Eye (tissue), 1 donor: ENCODE measurements around the gene NPHP4.
"Not testable (repeated sequence)": the region's sequence is repeated elsewhere in the genome, so short reads cannot be mapped to it uniquely, and the experiment has no call there.

Experiments used
- DNase-seq: peaks from one replicate; pipeline ENCODE4 v3.0.0-alpha.2; 2015

The NPHP4 gene

DNA sequence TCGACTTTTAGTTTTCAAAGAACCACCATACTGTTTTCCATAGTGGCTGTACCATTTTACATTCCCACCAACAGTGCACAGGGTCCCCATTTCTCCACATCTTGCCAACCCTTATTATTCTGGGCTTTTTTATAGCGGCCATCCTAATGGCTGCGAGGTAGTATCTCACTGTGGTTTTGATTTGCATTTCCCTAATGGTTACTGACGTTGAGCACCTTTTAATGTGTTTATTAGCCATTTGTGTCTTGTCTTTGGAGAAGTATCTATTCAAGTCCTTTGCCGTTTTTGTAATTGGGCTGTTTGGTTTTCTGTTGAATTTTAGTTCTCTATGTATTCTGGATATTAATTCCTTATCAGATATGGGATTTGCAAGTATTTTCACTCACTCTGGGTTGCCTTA is 31.1 kb upstream of the NPHP4 start:
- no peak for DNase-seq

DNA sequence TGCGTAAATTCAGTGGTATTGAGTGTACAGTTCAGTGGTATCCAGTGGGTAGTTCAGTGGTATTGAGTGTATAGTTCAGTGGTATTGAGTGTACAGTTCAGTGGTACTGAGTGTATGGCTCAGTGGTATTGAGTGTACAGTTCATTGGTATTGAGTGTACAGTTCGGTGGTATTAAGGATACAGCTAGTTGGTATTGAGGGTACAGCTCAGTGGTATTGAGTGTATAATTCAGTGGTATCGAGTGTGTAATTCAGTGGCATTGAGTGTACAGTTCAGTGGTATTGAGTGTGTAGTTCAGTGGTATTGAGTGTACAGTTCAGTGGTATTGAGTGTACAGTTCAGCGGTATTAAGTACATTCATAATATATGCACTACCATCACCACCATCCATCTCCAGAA is 30.0 kb upstream of the NPHP4 start:
- DNase-seq: no peak

DNA sequence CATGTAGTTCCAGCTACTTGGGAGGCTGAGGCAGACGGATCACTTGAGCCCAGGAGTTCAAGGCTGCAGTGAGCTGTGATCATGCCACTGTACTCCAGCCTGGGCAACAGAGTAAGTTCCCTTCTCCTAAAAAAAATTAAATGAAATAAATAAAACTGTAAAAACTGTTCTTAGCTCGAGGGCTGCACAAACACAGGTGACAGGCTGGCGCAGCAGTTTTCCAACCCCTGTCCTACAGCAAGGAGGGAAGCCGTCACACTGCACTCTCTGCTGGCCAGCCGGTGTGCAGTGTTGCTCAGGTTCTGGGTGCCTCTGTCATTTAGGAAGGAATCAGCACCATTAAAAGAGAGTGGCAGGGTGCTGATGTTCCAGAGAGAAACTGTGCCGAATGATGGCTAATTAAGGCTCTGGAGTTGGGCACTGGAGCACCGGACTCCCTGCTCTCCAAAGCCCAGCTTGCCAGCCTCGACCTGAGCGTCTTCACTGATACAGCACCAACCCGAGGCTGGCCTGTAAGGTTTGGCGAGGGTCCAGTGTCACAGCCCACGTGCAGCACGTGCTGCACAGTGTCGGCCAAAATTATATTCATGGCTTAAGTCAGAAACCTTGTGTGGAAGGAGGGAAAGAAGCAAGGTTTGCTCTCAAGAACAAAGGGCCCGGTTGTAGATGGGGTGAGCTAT is 27.1 kb upstream of the NPHP4 start:
- no peak for DNase-seq

DNA sequence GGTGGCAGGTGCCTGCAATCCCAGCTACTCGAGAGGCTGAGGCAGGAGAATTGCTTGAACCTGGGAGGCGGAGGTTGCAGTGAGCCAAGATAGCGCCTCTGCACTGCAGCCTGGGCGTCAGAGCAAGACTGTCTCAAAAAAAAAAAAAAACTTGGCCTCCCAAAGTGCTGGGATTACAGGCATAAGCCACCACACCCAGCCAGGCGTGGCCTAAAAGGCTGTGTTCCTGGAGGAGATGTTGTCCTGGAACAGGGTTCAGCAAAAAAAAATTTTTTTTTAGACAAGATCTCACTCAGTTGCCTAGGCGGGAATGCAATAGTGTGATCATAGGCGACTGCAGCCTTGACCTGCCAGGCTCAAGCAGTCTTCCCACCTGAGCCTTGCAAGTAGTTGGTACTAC is 25.4 kb upstream of the NPHP4 start:
- DNase-seq: not testable (repeated sequence)

DNA sequence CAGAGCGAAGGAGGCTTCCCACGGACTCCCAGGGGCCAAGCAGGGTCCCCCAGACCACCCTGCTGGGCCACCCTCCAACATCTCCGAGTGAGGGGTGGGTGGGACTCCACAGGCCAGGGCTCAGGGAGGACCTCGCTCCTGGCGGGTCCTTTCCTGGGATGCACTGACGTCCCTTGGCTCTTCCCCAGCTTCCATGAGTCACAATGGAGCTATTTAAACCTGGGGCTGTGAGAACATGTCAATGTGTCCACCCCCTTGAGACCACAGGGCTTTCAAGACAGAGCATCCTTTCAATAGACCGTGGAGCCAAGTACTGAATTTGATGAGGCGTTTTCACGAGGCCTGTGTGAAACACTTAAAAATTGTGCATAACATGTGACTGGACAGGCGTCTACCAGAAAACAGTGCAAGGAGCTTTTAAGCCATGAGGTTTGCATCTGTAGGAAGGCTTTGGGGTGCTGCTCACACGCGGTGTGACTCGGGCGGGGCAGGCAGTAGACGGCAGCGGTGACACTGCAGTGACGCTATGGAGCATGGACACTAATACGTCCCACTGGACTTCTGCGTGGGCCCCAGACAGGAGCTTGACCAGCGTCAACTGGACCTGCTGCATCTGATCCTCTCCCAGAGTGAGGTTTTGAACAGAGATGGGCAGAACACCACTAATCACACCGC is 24.1 kb upstream of the NPHP4 start:
- DNase-seq: no peak

DNA sequence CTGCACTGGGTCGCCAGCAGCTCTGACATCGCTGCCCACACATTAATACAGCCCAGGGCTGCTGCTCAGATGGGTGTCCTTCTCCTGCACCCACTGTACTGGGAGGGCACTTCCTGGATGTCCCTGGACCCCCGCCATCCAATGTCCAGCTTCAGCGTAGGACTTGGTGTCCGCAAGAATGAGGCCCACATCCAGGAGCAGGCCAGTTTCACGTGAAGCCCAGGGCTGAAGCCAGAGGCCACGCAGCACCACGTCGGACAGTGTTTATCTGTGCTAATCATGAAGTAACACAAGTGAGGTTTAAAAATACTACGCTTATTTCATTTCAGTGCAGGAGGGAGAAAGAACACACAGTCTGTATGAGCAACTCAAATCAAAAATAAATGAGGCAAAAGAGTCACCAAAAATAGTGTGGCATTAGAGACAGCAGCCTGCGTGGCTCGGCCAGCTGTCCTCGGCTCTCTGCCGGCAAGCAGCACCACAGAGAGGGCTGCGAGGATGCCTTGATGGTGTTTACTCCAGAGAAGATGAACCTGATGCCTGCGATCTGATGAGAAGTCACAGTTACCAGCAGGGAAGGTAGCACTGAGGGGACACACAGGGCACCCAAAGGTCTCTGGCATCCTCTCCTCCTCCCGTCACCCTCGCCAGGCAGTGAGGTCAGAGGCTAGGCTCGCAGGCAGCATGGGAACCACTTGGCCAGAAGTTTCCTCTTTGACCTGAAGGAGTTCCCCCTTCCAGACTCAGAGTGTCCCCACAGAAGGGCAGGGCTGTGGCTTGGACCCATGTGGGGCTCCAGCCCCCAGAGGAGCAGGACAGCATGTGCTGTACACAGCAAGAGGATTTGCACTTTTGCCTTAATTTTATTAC is 22.1 kb upstream of the NPHP4 start:
- no peak for DNase-seq

DNA sequence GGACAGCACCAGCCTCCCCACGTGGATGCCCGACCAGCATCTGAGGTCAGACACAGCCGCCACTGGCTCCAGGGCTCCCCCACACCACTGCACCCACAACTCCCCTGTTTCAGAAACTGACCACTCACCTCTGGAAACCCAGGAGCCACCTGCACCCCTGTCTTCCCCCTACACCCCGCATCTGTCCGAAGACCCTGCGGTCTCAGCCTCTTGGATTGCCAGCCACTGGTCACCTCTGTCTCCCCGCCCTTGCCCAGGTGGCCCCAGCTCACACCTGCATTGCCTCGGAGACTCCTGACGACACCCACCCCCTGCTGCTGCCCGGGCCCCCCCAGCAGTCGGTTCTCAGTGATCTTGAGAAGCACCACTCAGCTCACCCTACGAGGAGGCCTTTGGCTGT is 21.3 kb upstream of the NPHP4 start:
- no peak for DNase-seq

DNA sequence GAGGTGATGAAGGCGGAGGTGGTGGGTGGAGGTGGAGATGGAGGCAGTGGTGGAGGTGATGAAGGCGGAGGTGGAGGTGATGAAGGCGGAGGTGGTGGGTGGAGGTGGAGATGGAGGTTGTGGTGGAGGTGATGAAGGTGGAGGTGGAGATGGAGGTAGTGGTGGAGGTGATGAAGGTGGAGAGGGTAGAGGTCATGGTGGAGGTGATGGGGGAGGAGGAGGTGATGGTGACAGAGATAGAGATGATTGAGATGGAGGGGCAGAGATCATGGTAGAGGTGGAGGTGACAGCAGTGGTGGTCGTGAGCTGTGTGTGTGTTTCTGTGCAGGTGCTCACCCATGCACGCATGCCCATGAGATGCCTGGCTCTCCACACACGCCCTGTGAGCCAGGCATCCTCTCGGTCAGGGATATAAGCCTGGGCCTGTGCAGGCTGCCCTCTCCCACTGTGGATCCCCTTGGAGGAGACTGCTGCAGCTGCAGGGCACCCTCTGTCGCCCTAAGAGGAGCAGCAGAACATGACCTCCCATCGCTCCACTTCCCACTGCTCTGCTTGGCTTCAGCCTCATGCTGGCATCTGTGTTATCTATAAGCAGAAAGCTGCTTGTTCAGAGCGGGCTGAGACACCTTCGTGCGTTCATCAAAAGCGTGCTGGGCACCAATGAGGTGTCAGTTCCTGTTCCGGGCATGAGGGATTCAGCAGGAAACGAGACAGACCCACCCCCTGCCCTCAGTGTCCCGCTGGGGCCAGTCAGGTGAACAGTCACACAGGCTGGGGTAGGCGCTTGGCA is 20.5 kb upstream of the NPHP4 start:
- no peak for DNase-seq

DNA sequence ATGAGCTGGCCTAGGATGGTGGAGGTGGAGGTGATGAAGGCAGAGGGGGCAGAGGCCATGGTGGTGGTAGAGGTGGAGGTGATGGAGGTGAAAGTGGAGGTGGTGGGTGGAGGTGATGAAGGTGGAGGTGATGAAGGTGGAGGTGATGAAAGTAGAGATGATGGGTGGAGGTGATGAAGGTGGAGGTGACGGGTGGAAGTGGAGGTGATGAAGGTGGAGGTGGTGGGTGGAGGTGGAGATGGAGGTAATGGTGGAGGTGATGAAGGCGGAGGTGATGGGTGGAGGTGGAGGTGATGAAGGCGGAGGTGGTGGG is 19.7 kb upstream of the NPHP4 start:
- no peak for DNase-seq

DNA sequence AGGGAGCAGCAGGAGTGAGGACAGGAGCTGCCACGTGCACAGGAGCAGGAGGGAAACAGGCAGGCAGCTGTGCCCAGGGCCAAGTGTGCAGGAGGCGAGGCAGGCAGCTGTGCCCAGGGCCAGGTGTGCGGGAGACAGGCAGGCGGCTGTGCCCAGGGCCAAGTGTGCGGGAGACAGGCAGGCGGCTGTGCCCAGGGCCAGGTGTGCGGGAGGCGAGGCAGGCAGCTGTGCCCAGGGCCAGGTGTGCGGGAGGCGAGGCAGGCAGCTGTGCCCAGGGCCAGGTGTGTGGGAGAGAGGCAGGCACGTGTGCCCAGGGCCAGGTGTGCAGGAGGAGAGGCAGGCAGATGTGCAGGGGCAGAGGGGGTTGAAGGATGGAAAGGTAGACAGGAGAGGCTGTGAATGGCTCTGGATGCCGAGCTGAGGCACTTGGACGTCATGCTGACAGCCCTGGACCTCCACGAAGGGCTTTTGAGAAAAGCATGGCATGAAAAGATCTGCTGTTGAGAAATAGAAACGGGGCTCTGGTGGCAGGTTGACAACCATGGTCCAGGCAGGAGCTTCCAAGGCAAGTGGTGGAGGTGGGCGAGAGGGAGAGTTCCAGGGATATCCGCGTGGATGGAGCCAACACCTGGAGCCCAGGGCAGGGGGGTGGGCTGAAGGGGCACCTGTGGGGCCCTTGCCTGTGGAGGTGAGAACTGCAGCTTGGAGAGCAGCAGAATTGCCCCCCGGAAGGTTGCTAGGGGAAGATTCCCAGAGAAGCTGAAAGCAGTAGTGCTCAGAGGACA is 19.1 kb upstream of the NPHP4 start:
- no peak for DNase-seq

DNA sequence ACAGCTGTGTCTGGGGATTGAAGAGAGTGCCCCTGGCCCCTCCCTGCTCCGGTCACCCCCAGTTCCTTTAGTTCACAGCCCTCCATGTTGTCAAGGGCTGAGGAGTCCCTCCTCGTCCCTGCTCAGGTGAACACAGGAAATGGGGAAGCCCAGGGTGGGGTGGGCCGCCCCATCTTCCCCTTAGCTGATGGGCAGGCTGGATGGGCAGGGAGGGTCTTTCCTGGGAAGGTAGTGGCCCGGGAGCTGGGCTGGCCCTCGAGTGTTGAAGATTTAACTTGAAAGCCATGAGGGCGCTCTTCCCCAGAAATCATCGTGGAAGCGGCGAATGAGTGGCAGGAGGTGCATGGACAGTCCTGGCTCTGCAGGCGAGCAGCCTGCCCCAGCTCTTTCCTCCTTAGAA is 18.3 kb upstream of the NPHP4 start:
- DNase-seq: no peak

DNA sequence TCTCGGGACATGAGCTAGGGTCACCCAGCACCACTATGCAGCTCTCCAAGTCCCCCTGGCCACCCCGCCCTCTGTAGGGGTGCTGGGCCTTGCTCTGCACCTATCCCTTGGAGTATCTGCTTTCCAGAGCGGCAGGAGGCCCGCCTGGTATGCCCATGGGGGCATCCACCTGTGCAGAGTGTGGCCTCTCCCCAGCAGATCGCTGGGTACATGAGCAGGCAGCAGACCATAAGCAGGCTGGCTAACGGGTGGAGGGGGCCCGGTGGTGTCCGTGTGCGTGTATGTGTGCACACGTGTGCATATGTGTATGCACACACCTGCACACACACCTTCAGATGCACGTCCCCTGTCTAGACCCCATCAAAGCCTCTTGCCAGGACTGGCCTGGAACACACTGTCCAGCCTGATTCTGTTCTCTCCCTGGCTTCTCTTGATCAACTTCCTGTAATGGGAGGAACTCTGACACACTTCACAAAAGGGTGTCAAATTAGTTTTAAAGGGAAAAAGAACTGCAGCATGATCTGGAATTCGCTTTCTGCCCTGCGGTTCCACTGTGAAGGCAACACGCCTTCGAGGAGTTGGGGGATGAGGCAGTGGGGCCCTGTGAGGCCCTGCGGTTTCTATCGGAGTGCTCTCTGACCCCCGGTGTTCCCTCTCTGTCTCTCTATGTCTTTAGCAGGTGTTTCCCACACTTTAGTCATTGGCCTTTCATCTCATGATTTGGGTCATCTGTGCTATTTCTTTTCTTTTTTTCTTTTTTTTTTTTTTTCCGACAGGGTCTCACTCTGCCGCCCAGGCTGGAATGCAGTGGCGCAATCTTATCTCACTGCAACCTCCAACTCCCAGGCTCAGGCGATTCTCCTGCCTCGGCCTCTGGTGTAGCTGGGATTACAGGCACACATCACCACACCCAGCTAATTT is 17.2 kb upstream of the NPHP4 start:
- no peak for DNase-seq

DNA sequence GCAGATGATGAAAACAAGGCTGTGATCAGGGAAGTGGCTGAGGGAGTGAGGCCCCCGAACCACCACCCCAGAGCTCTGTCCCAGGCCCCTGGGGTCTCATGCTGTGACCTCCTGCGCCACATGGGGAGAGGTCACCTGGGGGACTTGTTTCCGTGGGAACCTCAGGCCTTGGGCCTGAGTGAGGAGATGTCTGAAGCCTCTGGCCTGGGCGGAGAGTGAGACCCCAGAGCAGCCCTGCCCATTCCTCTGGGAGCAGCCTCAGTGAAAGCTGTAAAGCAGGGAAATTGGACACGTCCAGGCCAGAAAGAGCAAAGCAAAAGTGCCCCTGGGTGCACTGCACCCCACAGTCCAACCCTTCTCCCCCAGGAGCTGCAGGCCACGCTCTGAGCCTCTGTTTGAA is 16.5 kb upstream of the NPHP4 start:
- no peak for DNase-seq

DNA sequence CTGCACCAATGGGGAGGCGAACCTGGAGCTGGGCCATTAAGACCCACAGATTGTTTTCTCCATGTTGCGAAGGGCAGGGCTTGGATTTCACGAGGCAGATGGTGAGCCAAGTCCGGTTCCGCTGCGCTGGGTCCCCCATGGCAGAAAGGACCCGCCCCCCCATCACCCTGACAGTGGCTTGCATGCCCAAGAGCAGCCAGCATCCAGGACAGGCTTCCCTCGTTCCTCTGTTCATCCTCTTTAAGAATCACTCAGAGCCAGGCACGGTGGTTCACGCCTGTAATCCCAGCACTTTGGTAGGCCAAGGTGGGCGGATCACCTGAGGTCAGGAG is 15.8 kb upstream of the NPHP4 start:
- DNase-seq: no peak

DNA sequence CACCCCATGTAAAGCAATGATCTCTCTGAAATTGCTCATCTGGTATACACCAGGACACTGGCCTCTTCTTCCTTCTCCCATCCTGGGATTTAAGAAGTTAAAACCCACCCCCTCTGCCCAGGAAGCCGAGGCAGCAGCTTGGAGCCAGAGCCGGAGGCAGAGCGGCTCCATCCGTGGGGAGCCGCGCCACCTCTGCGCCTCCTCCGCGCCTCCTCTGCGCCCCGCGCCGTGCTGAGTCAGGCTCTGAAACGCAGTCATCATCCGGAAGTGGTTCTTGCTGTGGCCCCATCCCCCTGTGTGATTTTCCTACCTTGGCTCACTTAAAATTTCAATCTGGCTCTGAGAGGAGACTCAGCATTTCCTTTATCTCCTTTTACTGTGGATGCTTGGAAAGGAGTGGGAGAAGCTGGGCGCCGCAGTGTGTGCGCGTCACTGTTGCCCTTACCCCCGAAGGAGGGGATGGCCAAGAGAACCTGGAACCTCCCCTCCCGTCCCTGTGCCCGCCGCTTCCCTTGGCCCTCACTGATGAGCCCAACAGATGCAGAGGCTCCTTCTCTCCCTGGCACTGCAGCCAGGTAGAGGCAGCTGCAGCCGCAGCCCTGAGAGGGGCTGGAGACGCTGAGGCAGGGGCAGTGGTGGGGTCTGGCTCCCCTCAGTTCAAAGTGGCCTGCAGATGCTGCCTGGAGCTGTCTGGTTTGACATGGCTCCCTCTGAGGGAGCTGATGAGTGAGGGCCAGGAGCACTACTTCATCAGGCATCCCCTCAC is 15.3 kb upstream of the NPHP4 start:
- DNase-seq: no peak

DNA sequence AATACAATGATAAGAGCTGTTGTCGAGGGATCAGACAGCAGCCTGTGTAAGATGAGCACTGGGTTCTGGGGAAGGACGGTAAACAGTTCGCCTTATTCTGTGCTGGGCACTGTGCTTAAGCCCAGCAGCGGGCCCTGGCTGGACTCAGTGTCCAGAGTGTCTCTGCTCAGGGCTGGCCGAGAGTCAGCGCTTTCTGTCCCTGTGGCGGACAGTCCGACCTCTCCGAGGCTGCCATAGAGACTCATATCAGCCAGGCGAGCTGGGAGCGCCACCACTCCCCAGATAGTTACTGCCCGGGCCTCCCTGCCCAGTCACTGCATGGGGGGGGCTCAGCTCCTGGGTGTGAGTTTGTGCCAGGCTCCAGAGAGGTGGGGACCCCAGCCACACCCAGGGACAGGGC is 14.7 kb upstream of the NPHP4 start:
- no peak for DNase-seq

DNA sequence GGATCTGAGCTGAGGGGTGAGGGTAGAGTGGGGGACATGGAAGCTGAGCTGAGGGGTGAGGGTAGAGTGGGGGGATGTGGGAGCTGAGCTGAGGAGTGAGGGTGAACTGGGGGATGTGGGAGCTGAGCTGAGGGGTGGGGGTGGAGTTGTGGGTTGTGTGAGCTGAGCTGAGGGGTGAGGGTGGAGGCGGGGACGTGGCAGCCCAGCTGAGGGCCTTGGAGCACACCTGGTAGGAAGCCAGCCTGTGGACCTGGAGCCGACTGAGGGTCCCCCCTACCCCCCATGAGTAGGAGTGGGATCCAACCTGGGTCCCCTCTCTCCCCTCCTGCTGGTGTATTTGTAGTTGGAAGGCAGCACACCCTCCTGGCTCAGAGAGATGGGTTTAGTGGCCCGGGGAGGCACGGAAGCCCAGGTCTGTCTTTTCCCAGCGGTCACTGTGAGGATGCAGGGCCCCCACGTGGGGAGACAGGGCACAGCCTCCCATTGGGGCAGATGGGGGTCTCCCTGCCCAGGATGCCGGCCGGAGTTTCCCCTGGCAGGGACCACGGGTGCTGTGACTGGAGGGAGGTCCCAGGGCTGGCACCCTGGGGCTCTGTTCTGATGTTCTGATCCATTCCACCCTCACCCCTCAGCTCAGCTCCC is 13.2 kb upstream of the NPHP4 start:
- no peak for DNase-seq

DNA sequence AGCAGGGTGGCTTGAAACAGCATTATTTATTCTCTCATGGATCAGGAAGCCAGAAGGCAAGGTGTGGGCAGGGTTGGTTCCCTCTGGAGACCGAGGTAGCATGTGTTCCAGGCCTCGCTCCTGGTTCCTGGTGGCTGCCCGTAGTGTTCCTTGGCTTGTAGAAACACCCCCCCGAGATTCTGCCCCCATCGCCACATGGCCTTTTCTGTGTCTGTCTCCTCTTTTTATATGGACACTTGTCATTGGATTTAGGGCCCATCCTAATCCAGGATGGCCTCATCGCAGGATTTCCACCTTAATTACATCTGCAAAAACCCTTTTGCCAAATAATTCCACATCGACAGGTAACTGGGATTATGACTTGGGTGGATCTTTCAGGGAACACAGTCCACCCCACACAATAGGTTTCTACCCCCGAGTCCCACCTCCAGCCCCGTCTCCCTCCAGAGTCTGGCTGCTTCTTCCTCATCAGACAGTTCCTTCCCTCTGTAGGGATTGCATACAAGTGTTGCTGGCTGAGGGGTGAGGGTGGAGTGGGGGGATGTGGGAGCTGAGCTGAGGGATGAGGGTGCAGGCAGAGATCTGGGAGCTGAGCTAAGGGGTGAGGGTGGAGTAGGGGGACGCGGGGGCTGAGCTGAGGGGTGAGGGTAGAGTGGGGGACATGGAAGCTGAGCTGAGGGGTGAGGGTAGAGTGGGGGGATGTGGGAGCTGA is 12.3 kb upstream of the NPHP4 start:
- no peak for DNase-seq
